H9 (cell line): ENCODE data around the gene MAPK6. TPM values are rescaled to one million over a fixed set of nuclear protein-coding genes. Genes with fewer than 3 reads are reported as not detected.

Experiments
- DNase-seq: peaks from one replicate; pipeline ENCODE4 v3.0.0-alpha.2; 2017
- H2AFZ ChIP-seq: one replicate; pipeline ENCODE4 v1.6.1; 2013; ENCODE audit warnings: mild to moderate bottlenecking, low read length, control low read depth, moderate library complexity
- H2AK5ac ChIP-seq: 2 replicates; pipeline ENCODE4 v1.6.1; 2013; ENCODE audit warnings: low read length, control low read depth, mixed read lengths; ENCODE audit not compliant: insufficient read length
- H2BK120ac ChIP-seq: one replicate; pipeline ENCODE4 v1.6.1; 2013; ENCODE audit warnings: low read depth, mild to moderate bottlenecking, low read length, control low read depth, inconsistent platforms; ENCODE audit not compliant: poor library complexity, severe bottlenecking
- H2BK12ac ChIP-seq: 2 replicates; pipeline ENCODE4 v1.6.1; 2013; ENCODE audit warnings: low read length, control low read depth, mixed read lengths, low read depth; ENCODE audit not compliant: insufficient read length
- H2BK15ac ChIP-seq: 2 replicates; pipeline ENCODE4 v1.6.1; 2013; ENCODE audit warnings: low read depth, low read length, control low read depth
- H2BK20ac ChIP-seq: one replicate; pipeline ENCODE4 v1.6.1; 2013; ENCODE audit warnings: low read depth, mild to moderate bottlenecking, low read length, control low read depth, inconsistent platforms; ENCODE audit not compliant: poor library complexity, severe bottlenecking
- H2BK5ac ChIP-seq: 2 replicates; pipeline ENCODE4 v1.6.1; 2013; ENCODE audit warnings: low read length, control low read depth, mixed read lengths; ENCODE audit not compliant: insufficient read length
- H3K14ac ChIP-seq: 2 replicates; pipeline ENCODE4 v1.6.1; 2013; ENCODE audit warnings: low read length, control low read depth; ENCODE audit not compliant: insufficient read depth
- H3K18ac ChIP-seq: 2 replicates; pipeline ENCODE4 v1.6.1; 2013; ENCODE audit warnings: low read depth, mild to moderate bottlenecking, mixed read lengths, low read length, control low read depth; ENCODE audit not compliant: insufficient read length
- H3K23ac ChIP-seq: 2 replicates; pipeline ENCODE4 v1.6.1; 2013; ENCODE audit warnings: low read length, control low read depth, mixed read lengths, low read depth; ENCODE audit not compliant: insufficient read length
- H3K23me2 ChIP-seq: 2 replicates; pipeline ENCODE4 v1.6.1; 2013; ENCODE audit warnings: low read depth, mild to moderate bottlenecking, mixed read lengths, low read length, control low read depth; ENCODE audit not compliant: insufficient read length, poor library complexity, severe bottlenecking
- H3K27ac ChIP-seq: 2 replicates; pipeline ENCODE4 v1.5.1; 2013; ENCODE audit warnings: low read length, control low read depth, mixed read lengths, low read depth; ENCODE audit not compliant: insufficient read length
- H3K27me3 ChIP-seq: 2 replicates; pipeline ENCODE4 v1.6.1; 2013; ENCODE audit warnings: low read length, control low read depth, inconsistent platforms; ENCODE audit not compliant: insufficient read depth
- H3K4ac ChIP-seq: 2 replicates; pipeline ENCODE4 v1.6.1; 2013; ENCODE audit warnings: low read depth, mild to moderate bottlenecking, control low read depth, inconsistent platforms, low read length, moderate library complexity
- H3K4me1 ChIP-seq: 2 replicates; pipeline ENCODE4 v1.6.1; 2013; ENCODE audit warnings: low read length, control low read depth, inconsistent platforms; ENCODE audit not compliant: insufficient read depth
- H3K4me2 ChIP-seq: 2 replicates; pipeline ENCODE4 v1.6.1; 2013; ENCODE audit warnings: low read length, control low read depth, mixed read lengths; ENCODE audit not compliant: insufficient read length, insufficient read depth
- H3K56ac ChIP-seq: 2 replicates; pipeline ENCODE4 v1.6.1; 2013; ENCODE audit warnings: low read depth, mild to moderate bottlenecking, mixed read lengths, low read length, control low read depth; ENCODE audit not compliant: insufficient read length
- H3K79me1 ChIP-seq: 2 replicates; pipeline ENCODE4 v1.6.1; 2013; ENCODE audit warnings: low read depth, mild to moderate bottlenecking, moderate library complexity, low read length, control low read depth, inconsistent platforms; ENCODE audit not compliant: insufficient read depth, poor library complexity, severe bottlenecking
- H3K79me2 ChIP-seq: 2 replicates; pipeline ENCODE4 v1.6.1; 2013; ENCODE audit warnings: low read length, control low read depth, inconsistent platforms; ENCODE audit not compliant: insufficient read depth
- H3K9ac ChIP-seq: 2 replicates; pipeline ENCODE4 v1.6.1; 2013; ENCODE audit warnings: low read length, control low read depth, mixed read lengths; ENCODE audit not compliant: insufficient read length; ENCODE audit errors: extremely low read depth
- H3K9me3 ChIP-seq: one replicate; pipeline ENCODE4 v1.6.1; 2013; ENCODE audit warnings: low read depth, low read length, inconsistent platforms; ENCODE audit not compliant: control insufficient read depth
- H3T11ph ChIP-seq: one replicate; pipeline ENCODE4 v1.6.1; 2013; ENCODE audit warnings: mild to moderate bottlenecking, low read length, control low read depth, inconsistent platforms
- H4K20me1 ChIP-seq: one replicate; pipeline ENCODE4 v1.6.1; 2013; ENCODE audit not compliant: control insufficient read depth, insufficient read length, insufficient read depth
- H4K5ac ChIP-seq: 2 replicates; pipeline ENCODE4 v1.6.1; 2013; ENCODE audit warnings: low read depth, mild to moderate bottlenecking, mixed read lengths, low read length, control low read depth; ENCODE audit not compliant: insufficient read length
- H4K8ac ChIP-seq: replicated peaks from 2 replicates; pipeline ENCODE4 v1.6.1; 2013; ENCODE audit warnings: low read length, control low read depth, mixed read lengths, low read depth; ENCODE audit not compliant: insufficient read length
- H4K91ac ChIP-seq: 2 replicates; pipeline ENCODE4 v1.6.1; 2013; ENCODE audit warnings: low read depth, mild to moderate bottlenecking, moderate library complexity, mixed read lengths, low read length, control low read depth; ENCODE audit not compliant: insufficient read length
- H3K27ac Mint-ChIP-seq, 3 experiments: 2 replicates in 2 of 3; 3 replicates in 1 of 3; pipeline ENCODE4 v1.8.0; 2020 to 2021; ENCODE audit warnings: mixed read lengths in 3 of 3, mild to moderate bottlenecking in 1 of 3, moderate library complexity in 1 of 3
- H3K27me3 Mint-ChIP-seq: 2 replicates; pipeline ENCODE4 v1.8.0; 2021; ENCODE audit warnings: low read depth, mild to moderate bottlenecking, moderate library complexity, mixed read lengths
- H3K36me3 Mint-ChIP-seq, 3 experiments: 2 replicates in 2 of 3; 3 replicates in 1 of 3; pipeline ENCODE4 v1.8.0; 2020 to 2021; ENCODE audit warnings: low read depth in 3 of 3, mixed read lengths in 3 of 3; ENCODE audit not compliant: insufficient read depth in 1 of 3
- H3K4me1 Mint-ChIP-seq, 2 experiments: 2 replicates each; pipeline ENCODE4 v1.8.0; 2020; ENCODE audit warnings: mixed read lengths in 2 of 2
- H3K4me3 Mint-ChIP-seq, 2 experiments: 2 replicates in 1 of 2; 3 replicates in 1 of 2; pipeline ENCODE4 v1.8.0; 2020 to 2021; ENCODE audit warnings: mild to moderate bottlenecking in 2 of 2, mixed read lengths in 2 of 2, moderate library complexity in 1 of 2
- H3K9me3 Mint-ChIP-seq, 2 experiments: 2 replicates in 1 of 2; 3 replicates in 1 of 2; pipeline ENCODE4 v1.8.0; 2020; ENCODE audit warnings: mild to moderate bottlenecking in 2 of 2, mixed read lengths in 2 of 2, moderate library complexity in 1 of 2
- CTCF ChIP-seq: fragments of 200-600 bp; sonication (generic); conservative IDR thresholded peaks from 3 replicates; pipeline ENCODE4 v1.8.0; 2021; ENCODE audit warnings: antibody characterized with exemption, mild to moderate bottlenecking
- WGBS: extraction: QIAGEN DNeasy Blood & Tissue Kit; methylation state at CpG from one replicate; pipeline ENCODE4 v1.1.7; 2013; ENCODE audit warnings: missing lambda C conversion rate, low lambda C conversion rate, mixed read lengths; ENCODE audit not compliant: insufficient read length; ENCODE audit errors: extremely low coverage; 5-methylcytosine and 5-hydroxymethylcytosine counted together
- total RNA-seq: library from RNA; stranded (reverse); gene quantifications from 2 replicates; pipeline ENCODE4 v1.2.1, GENCODE V29; 2021

MAPK6 gene
- total RNA-seq, 1 experiment from 2014 or later = 88.6 TPM

- no peaks in the 10 kb centered on the region for H3K79me1 ChIP-seq
- H3K27me3 Mint-ChIP-seq = no peaks in the 10 kb centered on the region
- H3K9me3 Mint-ChIP-seq = no peaks in the 10 kb centered on the region
- no peak for DNase-seq
- H3K36me3 Mint-ChIP-seq = no peaks in the 10 kb centered on the region
- H3K9me3 ChIP-seq = no peaks in the 10 kb centered on the region
- H2BK15ac ChIP-seq = no peak overlapping the region
- H3K23ac ChIP-seq = no peak overlapping the region
- H2BK120ac ChIP-seq = no peak overlapping the region
- no peak overlapping the region for H3K18ac ChIP-seq
- no peaks in the 10 kb centered on the region for H3K4me1 ChIP-seq
- no peak overlapping the region for H2BK12ac ChIP-seq
- H4K5ac ChIP-seq = no peak overlapping the region
- H3K27me3 ChIP-seq = no peaks in the 10 kb centered on the region
- no peak overlapping the region for H3K56ac ChIP-seq
- H3T11ph ChIP-seq = no peak overlapping the region
- no peak overlapping the region for H3K9ac ChIP-seq
- H3K79me2 ChIP-seq = no peaks in the 10 kb centered on the region
- no peak overlapping the region for H2AK5ac ChIP-seq
- no peak overlapping the region for H4K91ac ChIP-seq
- no peaks in the 10 kb centered on the region for H3K23me2 ChIP-seq
- no peak overlapping the region for H3K4me3 Mint-ChIP-seq
- H3K4me1 Mint-ChIP-seq = peaks cover 0 to 3% of the 10 kb centered on the region in 2 experiments; a peak in 1 of 4 replicates
- WGBS = no CpG with 5 or more reads among the region's 6 CpGs
- no peak overlapping the region for H3K27ac ChIP-seq
- H4K8ac ChIP-seq = no peak overlapping the region
- H2AFZ ChIP-seq = no peak overlapping the region
- no peak overlapping the region for H3K27ac Mint-ChIP-seq
- no peak overlapping the region for H2BK5ac ChIP-seq
- H3K14ac ChIP-seq = no peak overlapping the region
- no peaks in the 10 kb centered on the region for H4K20me1 ChIP-seq
- H3K4ac ChIP-seq = no peak overlapping the region
- H3K4me2 ChIP-seq = no peak overlapping the region
- no peak for TF ChIP-seq CTCF
- H2BK20ac ChIP-seq = no peak overlapping the region
Measured at GRCh38 chr15:52100807-52101442, 81.9 kb downstream of the MAPK6 start.
